GM12878 (cell line): ENCODE data around the gene ARRDC5. TPM values are rescaled to one million over a fixed set of nuclear protein-coding genes. Genes with fewer than 3 reads are reported as not detected.

ENCODE experiments used
- ATAC-seq: fragments of 200-7000 bp; cut with Tn5 transposase; 3 replicates; pipeline ENCODE4 v1.9.1; 2020; ENCODE audit warnings: mild to moderate bottlenecking, moderate library complexity
- BruUV-seq: library from RNA; stranded (reverse); fragments of 400-500 nt; replicated peaks from 2 replicates; lab custom pipeline; 2021; lab: Mats Ljungman, UMichigan
- CTCF ChIA-PET: fragments of 300-600 bp; sonication (Branson Sonifier 250); formaldehyde crosslinking; extraction: SDS; loops from one replicate; lab custom pipeline; 2021; ENCODE audit warnings: inconsistent platforms; lab: Yijun Ruan, JAX
- POLR2A ChIA-PET: fragments of 350-600 bp; formaldehyde crosslinking; extraction: SDS; loops from one replicate; lab custom pipeline; 2021; ENCODE audit warnings: inconsistent platforms; lab: Charles Lee
- RAD21 ChIA-PET: fragments of 300-600 bp; sonication (Branson Sonifier 250); formaldehyde crosslinking; loops from one replicate; lab custom pipeline; 2023; ENCODE audit warnings: antibody characterized with exemption; ENCODE audit not compliant: unreplicated experiment; lab: Charles Lee
- SMC1A ChIA-PET: fragments of 300-600 bp; sonication (Branson Sonifier 250); formaldehyde crosslinking; loops from one replicate; lab custom pipeline; 2023; ENCODE audit not compliant: unreplicated experiment, uncharacterized antibody; lab: Charles Lee
- DNase-seq: peaks from one replicate; pipeline ENCODE4 v3.0.0-alpha.2; 2011; ENCODE audit warnings: low read depth, low spot score
- FAIRE-seq: peaks from 3 replicates; lab custom pipeline; 2011; peaks lifted over from hg19 to GRCh38; lab: Jason Lieb, UNC
- H2AFZ ChIP-seq: 2 replicates; pipeline ENCODE4 v1.6.0; 2011; ENCODE audit warnings: low read depth, low read length, control low read depth; ENCODE audit not compliant: control insufficient read depth
- H3K27ac ChIP-seq: 2 replicates; pipeline ENCODE4 v1.5.1; 2011; ENCODE audit warnings: control low read depth; ENCODE audit not compliant: control insufficient read depth, insufficient read depth
- H3K27me3 ChIP-seq, 2 experiments: replicated peaks in 1 of 2; 2 replicates each; pipeline versions ENCODE4 v1.6.0 to v1.6.1; 2011; ENCODE audit warnings: low read length in 1 of 2; ENCODE audit not compliant: control insufficient read depth in 2 of 2, insufficient read depth in 2 of 2
- H3K36me3 ChIP-seq, 2 experiments: 2 replicates each; pipeline ENCODE4 v1.5.1; 2011; ENCODE audit warnings: low read length in 1 of 2; ENCODE audit not compliant: control insufficient read depth in 2 of 2, insufficient read depth in 2 of 2
- H3K4me1 ChIP-seq: 2 replicates; pipeline ENCODE4 v1.6.1; 2011; ENCODE audit warnings: mild to moderate bottlenecking, low read length, moderate library complexity, mixed read lengths; ENCODE audit not compliant: control insufficient read depth, insufficient read depth
- H3K4me2 ChIP-seq: 2 replicates; pipeline ENCODE4 v1.6.0; 2011; ENCODE audit warnings: control low read depth; ENCODE audit not compliant: control insufficient read depth, insufficient read depth
- H3K4me3 ChIP-seq: fragments of 200-600 bp; sonication (generic); 2 replicates; pipeline ENCODE4 v1.5.1; 2016
- H3K79me2 ChIP-seq: 2 replicates; pipeline ENCODE4 v1.6.0; 2011; ENCODE audit warnings: low read length; ENCODE audit not compliant: control insufficient read depth, insufficient read depth
- H3K9ac ChIP-seq: 2 replicates; pipeline ENCODE4 v1.8.0; 2011; ENCODE audit warnings: low read length, control low read depth, mixed read lengths; ENCODE audit not compliant: control insufficient read depth, insufficient read depth
- H3K9me3 ChIP-seq: replicated peaks from 3 replicates; pipeline ENCODE4 v1.5.1; 2011; ENCODE audit warnings: mild to moderate bottlenecking, low read length; ENCODE audit not compliant: control insufficient read depth, insufficient read depth
- H4K20me1 ChIP-seq: 2 replicates; pipeline ENCODE4 v1.6.0; 2011; ENCODE audit not compliant: control insufficient read depth, insufficient read depth
- BHLHE40 ChIP-seq, 2 experiments: fragments of 450-650 bp in 1 of 2; IDR thresholded peaks; 2 replicates each; pipeline ENCODE4 v1.6.1; 2011 to 2017; ENCODE audit warnings: low read depth in 2 of 2, borderline replicate concordance in 1 of 2, improper control_type of control experiment in 1 of 2, low read length in 1 of 2, mild to moderate bottlenecking in 1 of 2
- CBX3 ChIP-seq: fragments of 200-600 bp; sonication (generic); IDR thresholded peaks from 2 replicates; pipeline ENCODE4 v1.6.1; 2016; ENCODE audit warnings: low read depth, borderline replicate concordance
- EED ChIP-seq: sonication (generic); IDR thresholded peaks from 2 replicates; pipeline ENCODE4 v1.6.1; 2016; ENCODE audit warnings: antibody characterized with exemption, low read depth
- EP300 ChIP-seq, 2 experiments: fragments of 150-350 bp in 1 of 2; IDR thresholded peaks; 2 replicates each; pipeline ENCODE4 v1.6.1; 2011 to 2012; ENCODE audit warnings: low read depth in 2 of 2, low read length in 2 of 2, borderline replicate concordance in 1 of 2, improper control_type of control experiment in 1 of 2, inconsistent platforms in 1 of 2; ENCODE audit not compliant: control insufficient read depth in 1 of 2
- HCFC1 ChIP-seq: fragments of 150-350 bp; IDR thresholded peaks from 2 replicates; pipeline ENCODE4 v1.6.1; 2014; ENCODE audit warnings: low read length
- IKZF1 ChIP-seq: fragments of 450-650 bp; conservative IDR thresholded peaks from 2 replicates; pipeline ENCODE4 v1.6.1; 2017; ENCODE audit warnings: antibody characterized with exemption, mild to moderate bottlenecking
- MTA2 ChIP-seq: fragments of 450-650 bp; IDR thresholded peaks from 2 replicates; pipeline ENCODE4 v1.6.1; 2016; ENCODE audit warnings: low read depth, mild to moderate bottlenecking, moderate library complexity
- NBN ChIP-seq: fragments of 450-650 bp; IDR thresholded peaks from 2 replicates; pipeline ENCODE4 v1.6.1; 2016
- NFYA ChIP-seq: IDR thresholded peaks from 2 replicates; pipeline ENCODE4 v1.6.1; 2011; ENCODE audit warnings: low read depth, mild to moderate bottlenecking, low read length, improper control_type of control experiment, borderline replicate concordance
- NFYB ChIP-seq: IDR thresholded peaks from 2 replicates; pipeline ENCODE4 v1.6.1; 2011; ENCODE audit warnings: low read depth, mild to moderate bottlenecking, low read length, improper control_type of control experiment, moderate library complexity; ENCODE audit not compliant: insufficient read depth
- NRF1 ChIP-seq: conservative IDR thresholded peaks from 2 replicates; pipeline ENCODE4 v1.6.1; 2011; ENCODE audit warnings: mild to moderate bottlenecking, low read depth, low read length, improper control_type of control experiment
- SMC3 ChIP-seq: IDR thresholded peaks from 2 replicates; pipeline ENCODE4 v1.6.1; 2011; ENCODE audit warnings: low read length, improper control_type of control experiment, borderline replicate concordance
- SPI1 ChIP-seq: IDR thresholded peaks from 2 replicates; pipeline ENCODE4 v1.6.1; 2011; ENCODE audit warnings: low read depth, mild to moderate bottlenecking, low read length, moderate library complexity, borderline replicate concordance; ENCODE audit not compliant: insufficient read depth
- SUZ12 ChIP-seq: fragments of 200-600 bp; sonication (generic); IDR thresholded peaks from one replicate; pipeline ENCODE4 v1.6.1; 2018; ENCODE audit warnings: antibody characterized with exemption, mild to moderate bottlenecking; ENCODE audit not compliant: unreplicated experiment
- USF1 ChIP-seq: IDR thresholded peaks from 2 replicates; pipeline ENCODE4 v1.6.1; 2011; ENCODE audit warnings: borderline replicate concordance, low read depth, mild to moderate bottlenecking, moderate library complexity, mixed read lengths, low read length; ENCODE audit not compliant: insufficient read depth; ENCODE audit errors: extremely low read length
- ZBED1 ChIP-seq: IDR thresholded peaks from 2 replicates; pipeline ENCODE4 v1.6.1; 2016; ENCODE audit warnings: borderline replicate concordance
- ZBTB33 ChIP-seq: fragments of 450-650 bp; IDR thresholded peaks from 2 replicates; pipeline ENCODE4 v1.6.1; 2017; ENCODE audit warnings: mild to moderate bottlenecking
- ZBTB4 ChIP-seq: fragments of 450-650 bp; formaldehyde crosslinking; IDR thresholded peaks from 2 replicates; pipeline ENCODE4 v1.4.0; 2022; ENCODE audit warnings: mild to moderate bottlenecking, moderate library complexity
- WGBS: methylation state at CpG from one replicate; pipeline ENCODE4 v1.1.6; 2016; ENCODE audit warnings: low lambda C conversion rate; ENCODE audit not compliant: insufficient replicate concordance, insufficient coverage; ENCODE audit errors: missing lambda C conversion rate; 5-methylcytosine and 5-hydroxymethylcytosine counted together
- in situ Hi-C: fragments of 300-500 bp; cut with MboI; formaldehyde crosslinking; loops from 9 replicates; pipeline ENCODE4 v1.14.3; 2018; ENCODE audit warnings: mixed read lengths
- intact Hi-C: fragments of 100-400 bp; cut with micrococcal nuclease; formaldehyde crosslinking; loops from one replicate; pipeline ENCODE4 v1.14.2; 2022; ENCODE audit not compliant: unreplicated experiment
- polyA plus RNA-seq, 11 experiments: library from polyadenylated mRNA; depleted of rRNA in 4 of 11; unstranded in 6 of 11; stranded (reverse) in 5 of 11; fragments of >200 nt; fragmentation: Nextera tagmentation in 4 of 11; fragmentation: Illumina TruSeq in 1 of 11; extraction: Ambion mirVana in 4 of 11; extraction: Trizol in 1 of 11; gene quantifications; 1 replicate in 1 of 11; 2 replicates in 10 of 11; pipeline versions ENCODE4 v1.2.1 to v1.2.3, GENCODE V29; 2011 to 2016; ENCODE audit warnings: inconsistent platforms in 2 of 11, missing spikeins in 2 of 11, low read depth in 1 of 11
- total RNA-seq, 4 experiments: library from RNA; depleted of rRNA in 3 of 4; stranded (reverse); fragments of >200 nt in 3 of 4; fragmentation: Illumina TruSeq in 1 of 4; extraction: Trizol in 1 of 4; gene quantifications; 2 replicates each; pipeline versions ENCODE4 v1.2.1 to v1.2.3, GENCODE V29; 2013 to 2021

ARRDC5 gene
- total and polyA plus RNA-seq, 10 of the 15 experiments (the other 5 are each of a cell fraction or from before 2014, with no cell fraction given) = 0.03 to 0.38 (median 0.12) TPM; not detected in 2

GRCh38 chr19:4929186-4929585 is 26.5 kb upstream of the ARRDC5 start:
- CTCF ChIA-PET = no interaction called here
- FAIRE-seq (no peak), ATAC-seq (no peak), DNase-seq (no peak)
- intact Hi-C loops (no loop called here), in situ Hi-C loops (no loop called here)
- Histone ChIP-seq H3K9ac (no peak overlapping the region), H3K9me3 (no peaks in the 10 kb centered on the region), H3K27me3 (no peaks in the 10 kb centered on the region), H3K27ac (no peak overlapping the region), H2AFZ (no peak overlapping the region), H3K4me1 (no peaks in the 10 kb centered on the region), H3K4me3 (no peak overlapping the region)
- BruUV-seq = no TSS peak
- 96% methylated on average over 22 of the region's 22 CpGs for WGBS
- TF ChIP-seq BHLHE40 (IDR thresholded peaks at IDR 0.05; ENCODE audit: borderline replicate concordance in 1 of 2, low read depth in 2 of 2, low read length in 1 of 2) (no peak), CBX3 (no peak), NBN (no peak), EED (no peak), SPI1 (no peak), SMC3 (no peak), HCFC1 (no peak), ZBED1 (no peak), NFYB (no peak), EP300 (IDR thresholded peaks at IDR 0.05; ENCODE audit: borderline replicate concordance in 1 of 2, control insufficient read depth in 1 of 2, low read depth in 2 of 2, low read length in 2 of 2) (no peak), ZBTB4 (CRISPR knock-in tag) (no peak), MTA2 (no peak), SUZ12 (no peak), IKZF1 (no peak), USF1 (no peak), NFYA (no peak), NRF1 (no peak), ZBTB33 (no peak)
- TF ChIP-seq, all 136 proteins: peak for 0
- H3K79me2 ChIP-seq = no peaks in the 10 kb centered on the region; the same call in 1 of the 2 replicates
- ChIA-PET SMC1A (no interaction called here), POLR2A (no interaction called here), RAD21 (interaction anchor here (1.8 kb wide), 1 partner anchor 119 kb away, joined by 4 read pairs; no protein-coding TSS in a partner anchor)
- peaks cover 6 to 38% of the 10 kb centered on the region in 2 experiments; a peak in 3 of 4 replicates for H3K36me3 ChIP-seq
- no peak overlapping the region for H3K4me2 ChIP-seq
- peaks cover 3% of the 10 kb centered on the region; the same call in 1 of the 2 replicates for H4K20me1 ChIP-seq
